ENCODE data around the gene UNCX.
"Not testable (repeated sequence)": the region's sequence is repeated elsewhere in the genome, so short reads cannot be mapped to it uniquely, and the experiment has no call there.

The UNCX gene

GRCh38 chr7:1279041-1279440, 46.4 kb downstream of the UNCX start:
- FAIRE-seq: no peak

GRCh38 chr7:1279895-1280294, 47.2 kb downstream of the UNCX start:
- not testable (repeated sequence) for FAIRE-seq

- no peak for FAIRE-seq
Observed at GRCh38 chr7:1281068-1281467, 48.4 kb downstream of the UNCX start.

- FAIRE-seq: no peak
Observed at GRCh38 chr7:1282679-1283078, 50.0 kb downstream of the UNCX start.

GRCh38 chr7:1283337-1283736, 50.7 kb downstream of the UNCX start:
- no peak for FAIRE-seq

DNA sequence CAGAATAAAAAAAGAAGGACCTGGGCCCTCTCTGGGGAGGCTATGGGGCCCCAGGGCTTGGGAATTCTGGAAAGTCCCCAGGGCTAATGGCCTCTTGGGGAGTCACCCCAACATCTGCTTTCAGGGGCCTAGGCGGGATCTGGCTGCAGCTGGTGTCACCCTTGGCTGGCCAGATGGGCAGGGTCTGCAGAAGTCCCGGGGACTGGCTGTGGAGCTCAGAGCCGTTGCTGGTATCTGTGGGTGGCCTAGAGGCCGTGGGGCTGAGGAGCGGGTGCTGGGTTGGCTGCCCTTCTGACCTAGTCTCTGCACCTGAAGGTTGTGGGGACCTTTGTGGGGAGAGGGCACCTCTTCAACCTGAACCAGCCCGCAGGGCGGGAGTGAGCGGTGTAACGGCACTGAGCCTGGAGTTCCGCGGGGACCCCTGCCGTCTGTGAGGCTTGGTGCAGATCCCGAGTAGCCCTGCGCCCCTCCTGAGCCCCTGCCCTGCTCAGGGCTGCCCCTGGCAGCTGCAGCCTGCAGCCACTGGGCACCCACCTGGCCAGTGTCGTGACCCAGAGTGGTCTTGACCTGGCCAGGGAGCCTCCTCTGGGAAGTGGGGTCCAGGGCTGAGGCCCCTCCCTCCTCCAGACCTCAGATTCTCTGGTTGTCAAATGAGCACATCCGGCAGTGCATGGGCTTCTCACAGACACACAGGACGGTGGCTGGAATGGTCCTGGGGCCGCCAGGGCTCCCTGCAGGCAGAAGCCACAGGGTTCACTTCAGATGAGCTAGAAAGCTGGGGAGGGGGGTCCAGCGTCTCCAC, 51.5 kb downstream of the UNCX start:
- no peak for FAIRE-seq

GRCh38 chr7:1284743-1285458, 52.2 kb downstream of the UNCX start:
- no peak for FAIRE-seq

DNA sequence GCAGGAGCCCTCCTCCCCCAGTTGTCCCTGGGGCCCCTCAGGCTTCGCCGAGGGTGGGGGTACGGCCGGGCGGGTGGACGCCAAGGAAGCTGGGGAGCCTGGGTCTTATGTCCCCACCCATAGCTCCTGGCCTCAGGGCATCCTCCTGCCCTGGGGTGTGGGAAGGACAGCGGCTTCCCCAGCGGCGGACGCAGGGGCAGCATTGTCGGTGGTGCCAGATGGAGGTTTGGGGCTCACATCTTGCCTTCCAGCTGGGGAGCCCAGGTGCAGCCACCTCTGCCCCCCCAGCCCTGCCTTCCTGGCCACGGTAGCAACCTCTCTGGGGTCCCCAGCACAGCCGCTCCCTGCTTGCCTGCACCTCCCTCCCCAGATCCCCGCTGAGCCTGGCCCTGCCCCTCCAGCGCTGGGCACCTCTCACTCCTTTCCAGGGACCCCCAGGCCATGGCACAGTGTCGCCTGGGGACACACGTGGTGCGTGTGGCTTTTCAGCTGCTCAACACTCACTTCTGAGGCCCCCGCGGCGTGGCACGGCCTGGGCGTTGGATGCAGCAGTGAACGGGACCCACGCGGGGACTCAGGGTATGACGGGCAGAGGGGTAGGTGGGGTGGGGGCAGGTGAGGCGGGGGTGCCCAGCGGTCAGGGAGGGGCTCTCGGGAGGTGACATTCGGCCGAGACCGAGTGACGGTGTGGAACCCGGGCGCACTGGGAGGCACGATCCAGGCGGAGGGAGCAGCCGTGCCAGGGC, 53.1 kb downstream of the UNCX start:
- no peak for FAIRE-seq
